ENCODE data around the gene SLC39A7. TPM values are rescaled to one million over a fixed set of nuclear protein-coding genes. Genes with fewer than 3 reads are reported as not detected.
A peak's percentile ranks its signal among the peaks of the same experiment; 100 is the strongest.

The SLC39A7 gene, protein sequence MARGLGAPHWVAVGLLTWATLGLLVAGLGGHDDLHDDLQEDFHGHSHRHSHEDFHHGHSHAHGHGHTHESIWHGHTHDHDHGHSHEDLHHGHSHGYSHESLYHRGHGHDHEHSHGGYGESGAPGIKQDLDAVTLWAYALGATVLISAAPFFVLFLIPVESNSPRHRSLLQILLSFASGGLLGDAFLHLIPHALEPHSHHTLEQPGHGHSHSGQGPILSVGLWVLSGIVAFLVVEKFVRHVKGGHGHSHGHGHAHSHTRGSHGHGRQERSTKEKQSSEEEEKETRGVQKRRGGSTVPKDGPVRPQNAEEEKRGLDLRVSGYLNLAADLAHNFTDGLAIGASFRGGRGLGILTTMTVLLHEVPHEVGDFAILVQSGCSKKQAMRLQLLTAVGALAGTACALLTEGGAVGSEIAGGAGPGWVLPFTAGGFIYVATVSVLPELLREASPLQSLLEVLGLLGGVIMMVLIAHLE
- 136 TPM for polyA plus RNA-seq (2013, experiment 1 of 2)
- polyA plus RNA-seq (2013, experiment 2 of 2), result 121 TPM

DNA sequence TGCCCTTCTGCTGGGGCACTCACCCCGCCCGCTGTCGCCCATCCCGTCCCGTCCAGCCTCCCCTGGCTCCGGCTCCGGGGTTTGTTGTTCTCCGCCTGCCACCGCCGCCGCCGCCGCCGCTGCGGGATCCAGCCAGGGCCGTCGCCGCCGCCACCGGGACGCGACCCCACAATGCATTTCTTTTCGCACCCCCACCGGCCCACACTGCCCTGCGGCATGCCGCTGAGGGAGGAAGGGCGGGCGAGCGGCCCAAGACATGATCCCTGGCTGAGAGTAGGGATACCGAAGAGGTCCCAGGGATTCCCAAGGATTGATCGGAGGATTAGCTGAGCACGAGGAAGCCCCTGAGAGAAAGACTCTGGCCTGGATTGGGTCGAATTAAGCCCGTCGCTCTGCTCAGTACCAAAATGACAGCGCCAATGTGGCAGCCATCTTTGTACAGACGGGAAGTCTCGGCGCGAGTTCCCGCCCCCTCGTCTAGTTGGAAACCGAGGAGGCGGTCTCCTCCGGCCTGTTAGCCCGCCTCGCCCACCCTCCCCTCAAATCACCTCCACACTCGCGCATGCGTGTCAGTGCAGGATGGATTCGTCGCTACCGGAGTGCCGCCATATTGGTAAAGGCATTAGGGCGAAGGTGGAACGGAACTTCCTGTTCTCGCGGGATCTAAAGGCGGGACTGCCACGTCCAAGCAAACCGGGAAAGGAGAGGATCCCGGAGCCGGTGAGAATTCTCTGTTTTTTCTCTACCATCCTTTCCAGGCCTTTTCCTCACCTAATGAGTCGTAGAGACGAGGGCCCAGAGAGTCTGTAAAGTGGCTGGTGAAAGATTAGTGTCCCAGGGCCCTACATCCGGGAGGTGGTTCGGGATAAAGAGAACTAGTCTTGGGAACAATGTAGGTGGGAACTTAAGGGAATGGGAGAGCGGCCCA is at the start of gene SLC39A7, which contains the start of gene RXRB:
SLC39A7 (plus strand) TSS at position 649 of the 928 bp plus-strand sequence. CDS start 379 bp downstream, outside the sequence.
RXRB (minus strand) TSS at position 447 of the 928 bp plus-strand sequence; CDS start at position 258, 189 bp downstream.
- Histone ChIP-seq H3K4me1 (ENCODE audit: control insufficient read depth, insufficient read depth, low read length, poor library complexity, severe bottlenecking) (peaks cover 15% of the 10 kb centered on the region), H3K4me3 (ENCODE audit: extremely low read depth, insufficient read depth, low read length, poor library complexity, severe bottlenecking) (peak within 1 kb of the TSS; percentile 95), H3K36me3 (ENCODE audit: control insufficient read depth, insufficient read depth, low read length) (peaks cover 51% of the 10 kb centered on the region), H3K27ac (ENCODE audit: low read depth, low read length, severe bottlenecking) (peak within 1 kb of the TSS; percentile 99), H3K9me3 (ENCODE audit: control insufficient read depth, low read length) (no peaks in the 10 kb centered on the region)
- WGBS, 2 experiments (ENCODE audit: insufficient coverage in 2 of 2), result 0% methylated on average over 25 to 34 of the region's 68 CpGs

DNA sequence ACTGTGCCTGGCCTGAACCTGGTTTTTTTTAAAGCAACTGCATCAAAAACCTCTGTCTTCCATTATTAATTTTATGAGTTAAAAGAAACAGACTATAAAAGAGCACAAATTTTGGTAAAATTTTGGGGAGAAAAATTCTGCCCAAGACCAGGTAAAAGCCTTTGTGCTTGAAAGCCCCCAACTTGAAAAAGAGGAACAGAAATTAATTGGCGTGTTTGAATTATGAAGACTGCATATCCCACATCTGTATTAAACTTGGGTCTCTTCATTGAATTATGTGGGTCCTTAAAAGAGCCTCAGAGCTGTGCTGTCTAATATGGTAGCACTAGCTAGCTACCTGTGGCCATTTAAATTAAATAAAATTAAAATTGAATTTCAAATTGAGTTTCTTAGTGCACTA is 49.6 kb upstream of the SLC39A7 start:
- WGBS, 2 experiments (ENCODE audit: insufficient coverage in 2 of 2), result no CpG with 5 or more reads among the region's 1 CpG
- Histone ChIP-seq H3K36me3 (ENCODE audit: control insufficient read depth, insufficient read depth, low read length) (no peaks in the 10 kb centered on the region), H3K4me1 (ENCODE audit: control insufficient read depth, insufficient read depth, low read length, poor library complexity, severe bottlenecking) (no peaks in the 10 kb centered on the region), H3K9me3 (ENCODE audit: control insufficient read depth, low read length) (peaks cover 3% of the 10 kb centered on the region), H3K27ac (ENCODE audit: low read depth, low read length, severe bottlenecking) (no peak overlapping the region), H3K4me3 (ENCODE audit: extremely low read depth, insufficient read depth, low read length, poor library complexity, severe bottlenecking) (no peak overlapping the region)

DNA sequence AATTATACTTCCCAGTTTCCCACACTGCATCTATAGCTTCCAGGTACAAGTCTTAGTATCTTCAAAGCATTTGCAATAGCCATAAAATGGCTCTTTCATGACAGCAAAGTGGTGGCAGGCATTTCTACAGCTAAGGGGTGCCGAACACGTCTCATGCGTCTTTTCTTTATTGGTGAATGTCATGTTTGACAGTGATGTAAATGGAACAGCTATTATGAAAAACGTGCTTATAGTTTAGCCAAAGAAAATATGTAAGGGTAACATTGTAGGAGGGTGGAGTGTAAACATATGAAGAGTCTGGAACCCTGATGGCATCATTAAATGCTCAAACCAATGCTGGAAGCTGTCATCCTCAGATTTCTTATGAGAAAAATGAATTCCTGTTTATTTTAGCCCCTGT is 46.3 kb upstream of the SLC39A7 start:
- 73 to 79% methylated on average over 4 of the region's 4 CpGs for WGBS, 2 experiments (ENCODE audit: insufficient coverage in 2 of 2)

GRCh38 chr6:33156561-33156960 is 44.1 kb upstream of the SLC39A7 start:
- H3K4me1 ChIP-seq (ENCODE audit: control insufficient read depth, insufficient read depth, low read length, poor library complexity, severe bottlenecking), result no peaks in the 10 kb centered on the region
- H3K9me3 ChIP-seq (ENCODE audit: control insufficient read depth, low read length), result no peaks in the 10 kb centered on the region
- no peak overlapping the region for H3K4me3 ChIP-seq (ENCODE audit: extremely low read depth, insufficient read depth, low read length, poor library complexity, severe bottlenecking)
- H3K36me3 ChIP-seq (ENCODE audit: control insufficient read depth, insufficient read depth, low read length), result no peaks in the 10 kb centered on the region
- WGBS, 2 experiments (ENCODE audit: insufficient coverage in 2 of 2), result 91 to 92% methylated on average over 6 of the region's 6 CpGs
- H3K27ac ChIP-seq (ENCODE audit: low read depth, low read length, severe bottlenecking), result no peak overlapping the region

More for the DNA sequence above, 46.3 kb upstream of the SLC39A7 start:
- H3K9me3 ChIP-seq (ENCODE audit: control insufficient read depth, low read length), result peaks cover 3% of the 10 kb centered on the region
- no peaks in the 10 kb centered on the region for H3K4me1 ChIP-seq (ENCODE audit: control insufficient read depth, insufficient read depth, low read length, poor library complexity, severe bottlenecking)
- H3K36me3 ChIP-seq (ENCODE audit: control insufficient read depth, insufficient read depth, low read length), result no peaks in the 10 kb centered on the region
- H3K27ac ChIP-seq (ENCODE audit: low read depth, low read length, severe bottlenecking), result no peak overlapping the region
- H3K4me3 ChIP-seq (ENCODE audit: extremely low read depth, insufficient read depth, low read length, poor library complexity, severe bottlenecking), result no peak overlapping the region

- no peak overlapping the region for H3K27ac ChIP-seq (ENCODE audit: low read depth, low read length, severe bottlenecking)
- H3K9me3 ChIP-seq (ENCODE audit: control insufficient read depth, low read length), result no peaks in the 10 kb centered on the region
- no peaks in the 10 kb centered on the region for H3K36me3 ChIP-seq (ENCODE audit: control insufficient read depth, insufficient read depth, low read length)
- H3K4me1 ChIP-seq (ENCODE audit: control insufficient read depth, insufficient read depth, low read length, poor library complexity, severe bottlenecking), result no peaks in the 10 kb centered on the region
- 75 to 80% methylated on average over 1 of the region's 2 CpGs for WGBS, 2 experiments (ENCODE audit: insufficient coverage in 2 of 2)
- no peak overlapping the region for H3K4me3 ChIP-seq (ENCODE audit: extremely low read depth, insufficient read depth, low read length, poor library complexity, severe bottlenecking)
These were observed 43.7 kb upstream of the SLC39A7 start for GRCh38 chr6:33156964-33157363.

GRCh38 chr6:33160096-33160495 is 40.6 kb upstream of the SLC39A7 start:
- H3K27ac ChIP-seq (ENCODE audit: low read depth, low read length, severe bottlenecking), result no peak overlapping the region
- H3K36me3 ChIP-seq (ENCODE audit: control insufficient read depth, insufficient read depth, low read length), result no peaks in the 10 kb centered on the region
- H3K9me3 ChIP-seq (ENCODE audit: control insufficient read depth, low read length), result no peaks in the 10 kb centered on the region
- H3K4me3 ChIP-seq (ENCODE audit: extremely low read depth, insufficient read depth, low read length, poor library complexity, severe bottlenecking), result no peak overlapping the region
- no peaks in the 10 kb centered on the region for H3K4me1 ChIP-seq (ENCODE audit: control insufficient read depth, insufficient read depth, low read length, poor library complexity, severe bottlenecking)
- WGBS, 2 experiments (ENCODE audit: insufficient coverage in 2 of 2), result 91 to 92% methylated on average over 7 to 11 of the region's 11 CpGs

DNA sequence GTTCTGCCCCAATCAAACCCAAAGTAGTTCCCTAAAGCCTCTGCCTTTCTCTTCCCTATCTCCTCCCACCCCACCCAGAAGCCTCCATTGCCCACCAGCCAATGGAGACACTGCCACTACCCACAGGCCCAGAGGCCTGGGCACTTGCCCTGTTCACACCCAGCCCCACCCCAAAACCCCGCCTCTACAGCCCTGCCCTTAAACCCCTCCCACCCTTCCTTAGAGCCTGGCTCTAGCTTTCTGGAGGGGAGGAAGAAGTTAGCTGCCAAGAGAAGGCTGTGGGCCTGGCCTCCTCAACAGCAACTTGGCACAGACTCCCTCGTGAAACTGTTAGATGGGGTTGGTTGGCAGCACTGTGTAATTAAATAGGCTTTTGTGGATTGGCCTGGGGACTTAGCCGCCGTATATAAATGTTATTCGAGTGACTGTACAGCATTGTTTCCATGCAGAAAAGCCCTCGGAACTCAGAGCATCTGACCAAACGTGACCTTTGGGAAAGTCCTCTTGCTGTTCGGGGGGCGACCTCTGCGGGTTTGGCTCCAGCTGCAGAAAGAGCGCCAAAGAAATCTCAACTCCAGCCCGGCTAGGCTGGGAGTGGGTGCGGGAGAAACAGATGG is 39.8 kb upstream of the SLC39A7 start:
- H3K4me3 ChIP-seq (ENCODE audit: extremely low read depth, insufficient read depth, low read length, poor library complexity, severe bottlenecking), result no peak overlapping the region
- WGBS, 2 experiments (ENCODE audit: insufficient coverage in 2 of 2), result 77 to 83% methylated on average over 11 to 12 of the region's 13 CpGs
- H3K36me3 ChIP-seq (ENCODE audit: control insufficient read depth, insufficient read depth, low read length), result no peaks in the 10 kb centered on the region
- H3K27ac ChIP-seq (ENCODE audit: low read depth, low read length, severe bottlenecking), result no peak overlapping the region
- no peaks in the 10 kb centered on the region for H3K9me3 ChIP-seq (ENCODE audit: control insufficient read depth, low read length)
- no peaks in the 10 kb centered on the region for H3K4me1 ChIP-seq (ENCODE audit: control insufficient read depth, insufficient read depth, low read length, poor library complexity, severe bottlenecking)

- Histone ChIP-seq H3K4me1 (ENCODE audit: control insufficient read depth, insufficient read depth, low read length, poor library complexity, severe bottlenecking) (no peaks in the 10 kb centered on the region), H3K4me3 (ENCODE audit: extremely low read depth, insufficient read depth, low read length, poor library complexity, severe bottlenecking) (peak overlapping the region; percentile 36), H3K36me3 (ENCODE audit: control insufficient read depth, insufficient read depth, low read length) (no peaks in the 10 kb centered on the region), H3K27ac (ENCODE audit: low read depth, low read length, severe bottlenecking) (no peak overlapping the region), H3K9me3 (ENCODE audit: control insufficient read depth, low read length) (no peaks in the 10 kb centered on the region)
- 13% methylated on average over 44 to 48 of the region's 58 CpGs for WGBS, 2 experiments (ENCODE audit: insufficient coverage in 2 of 2)
These were observed 39.0 kb upstream of the SLC39A7 start for GRCh38 chr6:33161354-33162331.

DNA sequence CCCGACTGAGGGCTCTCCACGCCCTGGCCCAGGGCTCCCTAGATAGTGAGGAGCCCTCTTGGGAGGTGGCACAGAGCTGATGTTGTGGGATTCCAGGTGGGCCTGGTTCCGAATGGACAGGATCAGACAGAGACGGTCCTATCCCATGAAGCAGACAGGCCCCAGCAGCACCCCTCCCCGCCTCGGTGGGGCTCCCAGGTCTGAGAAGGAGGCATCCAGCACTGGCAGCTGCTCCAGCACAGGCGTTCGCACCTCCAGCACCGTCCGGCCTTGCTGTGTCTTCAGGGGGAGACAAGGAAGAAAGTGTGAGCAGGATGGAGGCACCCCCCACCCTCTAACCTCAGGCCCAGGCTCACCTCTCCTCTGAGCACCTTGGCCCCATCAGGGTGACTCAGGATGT is 37.1 kb upstream of the SLC39A7 start:
- no peak overlapping the region for H3K27ac ChIP-seq (ENCODE audit: low read depth, low read length, severe bottlenecking)
- no peaks in the 10 kb centered on the region for H3K9me3 ChIP-seq (ENCODE audit: control insufficient read depth, low read length)
- H3K4me1 ChIP-seq (ENCODE audit: control insufficient read depth, insufficient read depth, low read length, poor library complexity, severe bottlenecking), result no peaks in the 10 kb centered on the region
- H3K4me3 ChIP-seq (ENCODE audit: extremely low read depth, insufficient read depth, low read length, poor library complexity, severe bottlenecking), result no peak overlapping the region
- H3K36me3 ChIP-seq (ENCODE audit: control insufficient read depth, insufficient read depth, low read length), result no peaks in the 10 kb centered on the region
- 81 to 95% methylated on average over 5 to 6 of the region's 10 CpGs for WGBS, 2 experiments (ENCODE audit: insufficient coverage in 2 of 2)
